Mesodermal cell (in vitro differentiated cells): ENCODE measurements around the gene MAP1S.
"Not testable (repeated sequence)": the region's sequence is repeated elsewhere in the genome, so short reads cannot be mapped to it uniquely, and the experiment has no call there.

Source experiments
- H3K27ac ChIP-seq: 2 replicates; pipeline ENCODE4 v1.7.0; 2013; ENCODE audit warnings: mild to moderate bottlenecking, low read depth, low read length, moderate library complexity; ENCODE audit not compliant: severe bottlenecking
- H3K36me3 ChIP-seq: 2 replicates; pipeline ENCODE4 v1.7.1; 2013; ENCODE audit warnings: mild to moderate bottlenecking, low read length, moderate library complexity; ENCODE audit not compliant: control insufficient read depth, insufficient read depth
- H3K4me1 ChIP-seq: one replicate; pipeline ENCODE4 v1.7.1; 2013; ENCODE audit warnings: mild to moderate bottlenecking, low read length; ENCODE audit not compliant: insufficient read depth, control insufficient read depth, poor library complexity, severe bottlenecking
- H3K4me3 ChIP-seq: 2 replicates; pipeline ENCODE4 v1.7.0; 2013; ENCODE audit warnings: low read length, control low read depth, mild to moderate bottlenecking; ENCODE audit not compliant: insufficient read depth, poor library complexity, severe bottlenecking; ENCODE audit errors: extremely low read depth
- H3K9me3 ChIP-seq: 2 replicates; pipeline ENCODE4 v1.7.1; 2013; ENCODE audit warnings: mild to moderate bottlenecking, low read length, moderate library complexity; ENCODE audit not compliant: control insufficient read depth
- WGBS, 2 experiments: methylation state at CpG; one replicate each; pipeline ENCODE4 v1.1.5; 2013; ENCODE audit warnings: missing lambda C conversion rate in 2 of 2; ENCODE audit not compliant: insufficient coverage in 2 of 2; 5-methylcytosine and 5-hydroxymethylcytosine counted together

The MAP1S gene

GRCh38 chr19:17766543-17767131, 47.4 kb downstream of the MAP1S start:
- Histone ChIP-seq H3K4me1 (peaks cover 2% of the 10 kb centered on the region), H3K9me3 (no peaks in the 10 kb centered on the region), H3K36me3 (no peaks in the 10 kb centered on the region), H3K27ac (no peak overlapping the region), H3K4me3 (no peak overlapping the region)
- 16 to 17% methylated on average over 27 of the region's 29 CpGs for WGBS, 2 experiments

- Histone ChIP-seq H3K27ac (no peak overlapping the region), H3K4me3 (no peak overlapping the region), H3K9me3 (no peaks in the 10 kb centered on the region), H3K4me1 (peaks cover 2% of the 10 kb centered on the region), H3K36me3 (no peaks in the 10 kb centered on the region)
- 82 to 100% methylated on average over 1 of the region's 1 CpG for WGBS, 2 experiments
These were observed 48.3 kb downstream of the MAP1S start for GRCh38 chr19:17767559-17767958.

GRCh38 chr19:17770613-17771012, 51.3 kb downstream of the MAP1S start:
- WGBS, 2 experiments = 77 to 83% methylated on average over 5 to 13 of the region's 13 CpGs
- Histone ChIP-seq H3K27ac (no peak overlapping the region), H3K36me3 (no peaks in the 10 kb centered on the region), H3K9me3 (no peaks in the 10 kb centered on the region), H3K4me3 (no peak overlapping the region), H3K4me1 (peaks cover 2% of the 10 kb centered on the region)

GRCh38 chr19:17772172-17772571, 52.9 kb downstream of the MAP1S start:
- Histone ChIP-seq H3K36me3 (no peaks in the 10 kb centered on the region), H3K4me3 (no peak overlapping the region), H3K27ac (no peak overlapping the region), H3K9me3 (no peaks in the 10 kb centered on the region), H3K4me1 (no peaks in the 10 kb centered on the region)
- 100% methylated on average over 3 of the region's 4 CpGs; no CpG with 5 or more reads in 1 of the 2 experiments for WGBS, 2 experiments

GRCh38 chr19:17775245-17775927, 56.1 kb downstream of the MAP1S start:
- no peaks in the 10 kb centered on the region for H3K36me3 ChIP-seq
- WGBS, 2 experiments = 53 to 55% methylated on average over 11 to 15 of the region's 16 CpGs
- H3K9me3 ChIP-seq = no peaks in the 10 kb centered on the region
- no peak overlapping the region for H3K4me3 ChIP-seq
- H3K27ac ChIP-seq = no peak overlapping the region
- no peaks in the 10 kb centered on the region for H3K4me1 ChIP-seq

- no peak overlapping the region for H3K4me3 ChIP-seq
- no peaks in the 10 kb centered on the region for H3K9me3 ChIP-seq
- WGBS, 2 experiments = 86 to 89% methylated on average over 17 to 24 of the region's 27 CpGs
- no peak overlapping the region for H3K27ac ChIP-seq
- no peaks in the 10 kb centered on the region for H3K36me3 ChIP-seq
- no peaks in the 10 kb centered on the region for H3K4me1 ChIP-seq
These were observed 56.9 kb downstream of the MAP1S start for GRCh38 chr19:17775991-17776803.

- not testable (repeated sequence) for H3K36me3 ChIP-seq, H3K9me3 ChIP-seq, H3K4me1 ChIP-seq, H3K4me3 ChIP-seq, H3K27ac ChIP-seq
- 95 to 96% methylated on average over 6 to 8 of the region's 10 CpGs for WGBS, 2 experiments
These were observed 58.6 kb downstream of the MAP1S start for GRCh38 chr19:17777840-17778239.

GRCh38 chr19:17778251-17778967, 59.1 kb downstream of the MAP1S start:
- Histone ChIP-seq H3K4me1 (no peaks in the 10 kb centered on the region), H3K4me3 (peak overlapping the region; percentile 31), H3K27ac (no peak overlapping the region), H3K36me3 (no peaks in the 10 kb centered on the region), H3K9me3 (no peaks in the 10 kb centered on the region)
- WGBS, 2 experiments = 10 to 12% methylated on average over 29 to 31 of the region's 37 CpGs

GRCh38 chr19:17778968-17779929, 60.0 kb downstream of the MAP1S start:
- no peaks in the 10 kb centered on the region for H3K4me1 ChIP-seq
- H3K4me3 ChIP-seq = peak overlapping the region; percentile 31
- H3K9me3 ChIP-seq = no peaks in the 10 kb centered on the region
- H3K27ac ChIP-seq = no peak overlapping the region
- WGBS, 2 experiments = 17 to 24% methylated on average over 17 to 21 of the region's 25 CpGs
- H3K36me3 ChIP-seq = no peaks in the 10 kb centered on the region

- 86 to 88% methylated on average over 1 to 2 of the region's 2 CpGs for WGBS, 2 experiments
- Histone ChIP-seq H3K9me3 (no peaks in the 10 kb centered on the region), H3K4me1 (no peaks in the 10 kb centered on the region), H3K27ac (no peak overlapping the region), H3K36me3 (no peaks in the 10 kb centered on the region), H3K4me3 (no peak overlapping the region)
These were observed 61.5 kb downstream of the MAP1S start for GRCh38 chr19:17780781-17781180.
